Breast epithelium (tissue), 4 donors: Measurements from ENCODE around the gene PRMT1. TPM values are rescaled to one million over a fixed set of nuclear protein-coding genes. Genes with fewer than 3 reads are reported as not detected.

Source experiments
- DNase-seq, 2 donors: peaks; one replicate each; pipeline ENCODE4 v3.0.0-alpha.2; 2019; ENCODE audit warnings: low spot score in 2 of 2
- H3K27ac ChIP-seq, 2 donors: fragments of 200-600 bp; sonication (generic) in 1 of 2; one replicate each; pipeline ENCODE4 v1.5.1; 2016 to 2019; ENCODE audit warnings: mild to moderate bottlenecking in 1 of 2
- H3K27me3 ChIP-seq, 2 donors: fragments of 200-600 bp; sonication (generic) in 1 of 2; one replicate each; pipeline versions ENCODE4 v1.5.1 to v1.6.0; 2017 to 2019; ENCODE audit warnings: control low read depth in 1 of 2, mild to moderate bottlenecking in 1 of 2
- H3K36me3 ChIP-seq: fragments of 200-600 bp; one replicate; pipeline ENCODE4 v1.5.1; 2019
- H3K4me1 ChIP-seq, 2 donors: fragments of 200-600 bp; sonication (generic); one replicate each; pipeline ENCODE4 v1.5.1; 2016 to 2019; ENCODE audit warnings: control low read depth in 1 of 2
- H3K4me3 ChIP-seq, 3 donors: fragments of 200-600 bp; sonication (generic); 1 replicate in 2 of 3; 2 replicates in 1 of 3; pipeline ENCODE4 v1.5.1; 2016 to 2019; ENCODE audit warnings: mild to moderate bottlenecking in 3 of 3, moderate library complexity in 2 of 3
- H3K9me3 ChIP-seq, 2 donors: fragments of 200-600 bp; sonication (generic) in 1 of 2; one replicate each; pipeline ENCODE4 v1.5.1; 2016 to 2019; ENCODE audit warnings: control low read depth in 1 of 2
- POLR2A ChIP-seq: fragments of 450-650 bp; IDR thresholded peaks from one replicate; pipeline ENCODE4 v1.6.1; 2016; ENCODE audit warnings: antibody characterized with exemption, mild to moderate bottlenecking, moderate library complexity
- POLR2AphosphoS5 ChIP-seq, 3 donors: sonication (generic); formaldehyde crosslinking; IDR thresholded peaks; one replicate each; pipeline ENCODE4 v1.6.1; 2017; ENCODE audit warnings: antibody characterized with exemption in 3 of 3
- intact Hi-C: fragments of 100-400 bp; cut with DNase I; formaldehyde crosslinking; loops from one replicate; pipeline ENCODE4 v1.15.1; 2023; ENCODE audit warnings: low total_unique reads
- total RNA-seq, 3 donors: library from RNA; depleted of rRNA; stranded (reverse); fragments of >200 nt; gene quantifications; one replicate each; pipeline ENCODE4 v1.1.0, GENCODE V29; 2016
- TF ChIP-seq, protein P1 (sequence below), 3 donors: fragments of 450-650 bp; IDR thresholded peaks; one replicate each; pipeline ENCODE4 v1.5.1; 2016 to 2017; ENCODE audit warnings: antibody characterized with exemption in 3 of 3, mild to moderate bottlenecking in 3 of 3, moderate library complexity in 3 of 3

Gene PRMT1
- total RNA-seq, 3 donors from 2014 or later = 137 to 227 (median 154) TPM

DNA sequence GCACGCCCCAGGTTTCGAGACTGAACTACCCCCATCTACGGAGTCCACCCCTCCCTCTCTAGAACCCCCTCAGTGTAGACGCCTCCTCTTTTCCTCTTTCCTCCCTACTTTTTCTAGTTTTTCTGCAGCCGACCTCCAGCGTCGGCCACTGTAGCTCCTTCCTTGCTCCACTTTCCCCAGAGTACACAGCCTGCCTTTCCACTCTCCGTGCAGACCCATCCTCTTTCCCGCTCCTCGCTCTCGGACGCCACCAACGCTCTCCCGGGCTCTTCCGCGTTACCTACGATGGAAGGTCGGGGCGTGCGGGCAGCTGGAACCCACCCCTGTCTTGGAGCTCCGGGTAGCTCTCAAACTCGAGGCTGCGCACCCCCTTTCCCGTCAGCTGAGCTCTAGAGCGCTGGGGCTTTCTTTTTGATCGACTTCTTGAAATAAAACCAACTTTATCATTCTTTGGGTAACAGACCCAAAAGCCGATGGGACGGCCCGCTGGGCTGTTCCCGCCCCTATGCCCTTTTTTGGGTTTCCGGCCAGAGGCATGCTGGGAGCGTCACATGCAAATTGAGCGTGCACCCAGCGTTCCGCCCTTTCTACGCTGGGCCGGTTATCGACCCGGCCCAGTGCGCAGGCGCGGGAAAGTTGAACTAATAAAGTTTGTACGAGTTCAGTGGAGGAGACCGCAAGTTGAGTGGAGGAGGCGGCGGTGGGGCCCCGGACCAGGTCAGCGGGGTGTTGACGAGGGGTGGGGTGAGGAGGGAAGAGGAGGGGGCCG is 11.5 kb upstream of the PRMT1 start, which contains the start of the genes BCL2L12 and IRF3:
Gene BCL2L12, plus strand, starts transcription at position 583 of the 769 bp plus-strand sequence. CDS start 760 bp downstream, outside the sequence.
Gene IRF3, minus strand, starts transcription at position 507 of the 769 bp plus-strand sequence. CDS start 1,019 bp downstream, outside the sequence.
- peak within 1 kb of the TSS; percentile 70 to 79 (median 77) for H3K4me3 ChIP-seq
- H3K36me3 ChIP-seq = no peaks in the 10 kb centered on the region
- H3K4me1 ChIP-seq = peaks cover 6 to 7% of the 10 kb centered on the region in 2 donors
- intact Hi-C loops = loop anchor here (10.0 kb wide), 1 partner anchor 171 kb away; the partner anchor contains the start of gene RPS11
- TF ChIP-seq POLR2A (peak; percentile 77), POLR2AphosphoS5 (IDR thresholded peaks at IDR 0.05) (peak; percentile 67 to 85 (median 80))
- TF ChIP-seq, protein P1, sequence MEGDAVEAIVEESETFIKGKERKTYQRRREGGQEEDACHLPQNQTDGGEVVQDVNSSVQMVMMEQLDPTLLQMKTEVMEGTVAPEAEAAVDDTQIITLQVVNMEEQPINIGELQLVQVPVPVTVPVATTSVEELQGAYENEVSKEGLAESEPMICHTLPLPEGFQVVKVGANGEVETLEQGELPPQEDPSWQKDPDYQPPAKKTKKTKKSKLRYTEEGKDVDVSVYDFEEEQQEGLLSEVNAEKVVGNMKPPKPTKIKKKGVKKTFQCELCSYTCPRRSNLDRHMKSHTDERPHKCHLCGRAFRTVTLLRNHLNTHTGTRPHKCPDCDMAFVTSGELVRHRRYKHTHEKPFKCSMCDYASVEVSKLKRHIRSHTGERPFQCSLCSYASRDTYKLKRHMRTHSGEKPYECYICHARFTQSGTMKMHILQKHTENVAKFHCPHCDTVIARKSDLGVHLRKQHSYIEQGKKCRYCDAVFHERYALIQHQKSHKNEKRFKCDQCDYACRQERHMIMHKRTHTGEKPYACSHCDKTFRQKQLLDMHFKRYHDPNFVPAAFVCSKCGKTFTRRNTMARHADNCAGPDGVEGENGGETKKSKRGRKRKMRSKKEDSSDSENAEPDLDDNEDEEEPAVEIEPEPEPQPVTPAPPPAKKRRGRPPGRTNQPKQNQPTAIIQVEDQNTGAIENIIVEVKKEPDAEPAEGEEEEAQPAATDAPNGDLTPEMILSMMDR (IDR thresholded peaks at IDR 0.05) = no peak
- no peaks in the 10 kb centered on the region for H3K27me3 ChIP-seq
- peak within 1 kb of the TSS; percentile 88 to 93 for H3K27ac ChIP-seq
- DNase-seq = peak; percentile 95 to 97
- no peaks in the 10 kb centered on the region for H3K9me3 ChIP-seq

DNA sequence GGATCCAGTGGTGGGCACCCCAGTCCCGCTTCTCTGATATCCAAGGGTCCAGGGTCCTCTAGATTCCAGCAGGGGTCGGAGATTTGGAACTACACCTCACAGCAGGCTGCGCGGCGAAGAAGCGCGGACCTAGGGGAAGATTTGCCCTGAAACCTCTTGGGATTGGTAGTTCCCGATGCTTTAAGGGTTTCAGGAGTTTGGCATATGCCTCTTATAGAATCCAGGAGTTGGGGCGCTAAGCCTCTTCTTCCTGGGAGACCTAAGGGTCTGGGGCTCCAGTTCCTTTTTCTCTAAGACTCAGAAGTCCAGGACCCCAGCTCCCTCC is 11.0 kb upstream of the PRMT1 start:
- intact Hi-C loops = loop anchor here (10.0 kb wide), 1 partner anchor 171 kb away; the partner anchor contains the start of gene RPS11
- TF ChIP-seq, protein P1 (IDR thresholded peaks at IDR 0.05) = no peak
- TF ChIP-seq POLR2A (no peak), POLR2AphosphoS5 (IDR thresholded peaks at IDR 0.05) (no peak)
- peak overlapping the region; percentile 88 to 93 for H3K27ac ChIP-seq
- H3K4me3 ChIP-seq = peak overlapping the region; percentile 70 to 79 (median 77)
- DNase-seq = no peak
- peaks cover 6 to 7% of the 10 kb centered on the region in 2 donors for H3K4me1 ChIP-seq
- H3K36me3 ChIP-seq = no peaks in the 10 kb centered on the region
- no peaks in the 10 kb centered on the region for H3K9me3 ChIP-seq
- no peaks in the 10 kb centered on the region for H3K27me3 ChIP-seq

DNA sequence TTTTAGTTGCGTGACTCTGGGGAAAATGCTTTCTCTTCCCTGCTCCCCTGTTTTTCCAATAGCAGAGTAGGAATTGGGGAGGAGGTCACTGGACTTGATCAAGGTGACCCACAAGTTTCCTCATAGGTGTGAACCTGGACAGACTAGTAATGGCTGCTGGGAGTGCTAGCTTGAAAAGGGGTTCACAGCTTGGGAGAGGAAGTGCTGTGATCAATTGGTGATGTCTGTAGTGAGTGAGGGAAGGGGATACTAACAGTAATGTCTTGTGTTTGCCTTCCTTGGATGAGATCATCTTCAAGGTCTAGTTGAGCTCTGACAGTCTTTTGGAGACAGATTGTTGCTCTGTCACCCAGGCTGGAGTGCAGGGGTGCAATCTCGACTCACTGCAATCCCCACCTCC is 9.6 kb upstream of the PRMT1 start:
- no peak for TF ChIP-seq POLR2A
- TF ChIP-seq, protein P1 (IDR thresholded peaks at IDR 0.05) = no peak
- TF ChIP-seq POLR2AphosphoS5 (IDR thresholded peaks at IDR 0.05) = no peak
- Histone ChIP-seq H3K27ac (no peak overlapping the region), H3K4me3 (no peak overlapping the region), H3K27me3 (no peaks in the 10 kb centered on the region), H3K4me1 (peaks cover 7 to 10% of the 10 kb centered on the region in 2 donors), H3K36me3 (no peaks in the 10 kb centered on the region), H3K9me3 (no peaks in the 10 kb centered on the region)
- intact Hi-C loops = loop anchor here (10.0 kb wide), 1 partner anchor 173 kb away; the partner anchor contains the start of gene RPS11
- no peak for DNase-seq

DNA sequence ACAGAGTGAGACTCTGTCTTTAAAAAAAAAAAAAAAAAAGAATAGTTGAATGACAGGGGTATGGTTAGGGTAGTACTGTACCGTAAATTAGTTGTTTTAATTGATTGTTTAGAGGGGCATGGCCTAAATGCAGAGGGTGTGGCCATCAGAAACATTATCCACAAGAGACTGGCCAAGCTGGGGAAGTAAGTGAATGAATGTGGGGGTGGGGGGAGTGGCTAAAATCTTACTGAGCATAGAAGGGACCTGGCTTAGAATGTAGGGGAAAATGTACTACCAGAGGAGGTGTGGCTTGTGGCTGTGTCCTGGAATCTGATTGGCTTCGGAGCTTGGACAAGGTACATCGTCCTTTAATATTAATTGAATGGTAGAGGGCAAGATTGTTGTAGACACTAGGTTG is 7.6 kb upstream of the PRMT1 start:
- intact Hi-C loops = loop anchor here (10.0 kb wide), 1 partner anchor 175 kb away; the partner anchor contains the start of gene RPS11
- TF ChIP-seq, protein P1 (IDR thresholded peaks at IDR 0.05) = no peak
- TF ChIP-seq POLR2A (no peak), POLR2AphosphoS5 (IDR thresholded peaks at IDR 0.05) (no peak)
- no peaks in the 10 kb centered on the region for H3K27me3 ChIP-seq
- no peak overlapping the region for H3K27ac ChIP-seq
- H3K4me3 ChIP-seq = no peak overlapping the region
- H3K4me1 ChIP-seq = peaks cover 4 to 10% of the 10 kb centered on the region in 2 donors
- DNase-seq = no peak
- H3K36me3 ChIP-seq = no peaks in the 10 kb centered on the region
- no peaks in the 10 kb centered on the region for H3K9me3 ChIP-seq
